Type B pancreatic cell (in vitro differentiated cells): ENCODE results near the gene LYPD4. TPM values are rescaled to one million over a fixed set of nuclear protein-coding genes. Genes with fewer than 3 reads are reported as not detected.

Experiments
- DNase-seq: peaks from one replicate; pipeline ENCODE4 v3.0.0; 2021; ENCODE audit warnings: mixed read lengths; ENCODE audit not compliant: unreplicated experiment; ENCODE audit errors: extremely low spot score
- H3K27ac Mint-ChIP-seq: 2 replicates; pipeline ENCODE4 v1.8.0; 2021; ENCODE audit warnings: mild to moderate bottlenecking, mixed read lengths
- H3K27me3 Mint-ChIP-seq: 2 replicates; pipeline ENCODE4 v1.8.0; 2021; ENCODE audit warnings: mixed read lengths
- H3K36me3 Mint-ChIP-seq: 2 replicates; pipeline ENCODE4 v1.8.0; 2021; ENCODE audit warnings: mixed read lengths
- H3K4me1 Mint-ChIP-seq: one replicate; pipeline ENCODE4 v1.8.0; 2021; ENCODE audit warnings: mixed read lengths; ENCODE audit not compliant: unreplicated experiment
- H3K4me3 Mint-ChIP-seq: 2 replicates; pipeline ENCODE4 v1.8.0; 2021; ENCODE audit warnings: mild to moderate bottlenecking, mixed read lengths
- H3K9me3 Mint-ChIP-seq: 2 replicates; pipeline ENCODE4 v1.8.0; 2021; ENCODE audit warnings: mixed read lengths
- total RNA-seq: library from RNA; stranded (reverse); gene quantifications from 2 replicates; pipeline ENCODE4 v1.2.1, GENCODE V29; 2021; ENCODE audit warnings: low replicate concordance
- TF ChIP-seq, protein P1 (sequence below): fragments of 200-600 bp; sonication (generic); conservative IDR thresholded peaks from 2 replicates; pipeline ENCODE4 v1.5.0; 2021; ENCODE audit warnings: antibody characterized with exemption, mild to moderate bottlenecking

The LYPD4 gene
- total RNA-seq, 1 donor from 2014 or later = not detected

DNA sequence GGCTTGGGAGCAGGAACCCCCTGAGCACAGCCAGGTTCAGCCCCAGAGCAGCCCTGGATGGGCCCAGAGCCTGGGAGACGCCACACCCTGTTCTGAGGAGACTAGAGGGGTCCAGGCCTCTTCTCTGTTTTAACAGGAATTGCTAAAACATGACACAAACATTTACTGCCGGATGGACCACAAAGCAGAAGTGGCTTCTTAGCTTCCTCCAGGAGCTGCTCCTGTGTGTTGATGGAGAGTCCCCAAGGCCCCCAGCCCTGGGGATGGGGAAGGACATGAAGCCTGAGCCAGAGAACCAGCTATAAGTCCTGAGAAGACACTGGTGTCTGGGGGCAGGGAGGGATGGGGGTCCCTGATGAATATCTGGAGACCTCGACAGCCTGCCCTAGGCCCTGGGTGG is 33.4 kb downstream of the LYPD4 start:
- Mint-ChIP-seq H3K36me3 (no peaks in the 10 kb centered on the region), H3K4me3 (no peak overlapping the region), H3K27me3 (no peaks in the 10 kb centered on the region), H3K27ac (no peak overlapping the region), H3K4me1 (no peaks in the 10 kb centered on the region), H3K9me3 (no peaks in the 10 kb centered on the region)
- TF ChIP-seq, protein P1, sequence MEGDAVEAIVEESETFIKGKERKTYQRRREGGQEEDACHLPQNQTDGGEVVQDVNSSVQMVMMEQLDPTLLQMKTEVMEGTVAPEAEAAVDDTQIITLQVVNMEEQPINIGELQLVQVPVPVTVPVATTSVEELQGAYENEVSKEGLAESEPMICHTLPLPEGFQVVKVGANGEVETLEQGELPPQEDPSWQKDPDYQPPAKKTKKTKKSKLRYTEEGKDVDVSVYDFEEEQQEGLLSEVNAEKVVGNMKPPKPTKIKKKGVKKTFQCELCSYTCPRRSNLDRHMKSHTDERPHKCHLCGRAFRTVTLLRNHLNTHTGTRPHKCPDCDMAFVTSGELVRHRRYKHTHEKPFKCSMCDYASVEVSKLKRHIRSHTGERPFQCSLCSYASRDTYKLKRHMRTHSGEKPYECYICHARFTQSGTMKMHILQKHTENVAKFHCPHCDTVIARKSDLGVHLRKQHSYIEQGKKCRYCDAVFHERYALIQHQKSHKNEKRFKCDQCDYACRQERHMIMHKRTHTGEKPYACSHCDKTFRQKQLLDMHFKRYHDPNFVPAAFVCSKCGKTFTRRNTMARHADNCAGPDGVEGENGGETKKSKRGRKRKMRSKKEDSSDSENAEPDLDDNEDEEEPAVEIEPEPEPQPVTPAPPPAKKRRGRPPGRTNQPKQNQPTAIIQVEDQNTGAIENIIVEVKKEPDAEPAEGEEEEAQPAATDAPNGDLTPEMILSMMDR = no peak
- DNase-seq = no peak

- Mint-ChIP-seq H3K4me1 (no peaks in the 10 kb centered on the region), H3K9me3 (no peaks in the 10 kb centered on the region), H3K27ac (no peak overlapping the region), H3K27me3 (no peaks in the 10 kb centered on the region), H3K36me3 (no peaks in the 10 kb centered on the region), H3K4me3 (no peak overlapping the region)
- TF ChIP-seq, protein P1 = no peak
- DNase-seq = no peak
These were observed 34.2 kb downstream of the LYPD4 start for GRCh38 chr19:41810301-41810700.

- H3K36me3 Mint-ChIP-seq = no peaks in the 10 kb centered on the region
- no peaks in the 10 kb centered on the region for H3K4me1 Mint-ChIP-seq
- H3K27me3 Mint-ChIP-seq = no peaks in the 10 kb centered on the region
- H3K9me3 Mint-ChIP-seq = no peaks in the 10 kb centered on the region
- TF ChIP-seq, protein P1 = no peak
- no peak overlapping the region for H3K27ac Mint-ChIP-seq
- no peak for DNase-seq
- H3K4me3 Mint-ChIP-seq = no peak overlapping the region
These were observed 35.6 kb downstream of the LYPD4 start for GRCh38 chr19:41808663-41809566.

- Mint-ChIP-seq H3K4me1 (no peaks in the 10 kb centered on the region), H3K9me3 (no peaks in the 10 kb centered on the region), H3K36me3 (no peaks in the 10 kb centered on the region), H3K27ac (no peak overlapping the region), H3K4me3 (no peak overlapping the region), H3K27me3 (peaks cover 5% of the 10 kb centered on the region)
- TF ChIP-seq, protein P1 = no peak
- DNase-seq = no peak
These were observed 37.3 kb downstream of the LYPD4 start for GRCh38 chr19:41807176-41807575.

DNA sequence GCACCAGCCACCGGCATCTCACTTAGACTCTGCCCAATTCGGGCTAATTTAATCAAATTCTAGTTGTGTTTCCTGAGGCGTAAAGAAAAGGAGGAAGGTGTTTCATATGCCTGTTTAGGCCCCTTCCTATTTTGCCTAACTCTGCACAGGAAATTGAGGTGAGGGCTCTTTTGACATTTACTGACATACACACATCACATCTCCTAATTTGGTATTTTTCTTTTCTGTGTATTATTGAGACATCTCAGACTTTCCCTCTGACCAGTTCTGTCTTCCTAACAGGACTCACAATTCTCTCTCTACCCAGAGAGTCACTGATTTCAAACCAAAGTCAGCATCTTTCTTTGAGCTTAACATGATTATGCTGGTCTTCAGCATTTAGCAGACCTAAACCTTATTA is 40.1 kb downstream of the LYPD4 start:
- DNase-seq = no peak
- Mint-ChIP-seq H3K4me3 (no peak overlapping the region), H3K4me1 (no peaks in the 10 kb centered on the region), H3K27me3 (peaks cover 7% of the 10 kb centered on the region), H3K9me3 (no peaks in the 10 kb centered on the region), H3K27ac (no peak overlapping the region), H3K36me3 (no peaks in the 10 kb centered on the region)
- TF ChIP-seq, protein P1 = no peak
